HEK293 (cell line): ENCODE data around the gene CPXM2.

Experiments
- CTCF ChIP-seq: fragments of 450-650 bp; formaldehyde crosslinking; IDR thresholded peaks from 2 replicates; pipeline ENCODE4 v1.5.1; 2016; ENCODE audit warnings: missing biosample characterization, missing genetic modification characterization
- KLF10 ChIP-seq: fragments of 450-650 bp; IDR thresholded peaks from 2 replicates; pipeline ENCODE4 v1.5.1; 2018; ENCODE audit warnings: missing biosample characterization, mild to moderate bottlenecking, missing genetic modification characterization
- TRIM28 ChIP-seq: IDR thresholded peaks from 2 replicates; pipeline ENCODE4 v1.6.1; 2011; ENCODE audit warnings: low read length, control low read depth, borderline replicate concordance
- ZNF560 ChIP-seq: fragments of 450-650 bp; formaldehyde crosslinking; IDR thresholded peaks from 2 replicates; pipeline ENCODE4 v1.5.1; 2017; ENCODE audit warnings: missing biosample characterization, missing genetic modification characterization, borderline replicate concordance
- ZSCAN18 ChIP-seq: fragments of 450-650 bp; formaldehyde crosslinking; IDR thresholded peaks from 2 replicates; pipeline ENCODE4 v1.5.1; 2016; ENCODE audit warnings: missing biosample characterization, missing genetic modification characterization

- TF ChIP-seq ZSCAN18 (tag by site-specific recombination) (no peak), CTCF (tag by site-specific recombination) (no peak), TRIM28 (no peak), ZNF560 (tag by site-specific recombination) (no peak), KLF10 (tag by site-specific recombination) (no peak)
Observed at GRCh38 chr10:123858907-123859652, 32.5 kb downstream of the CPXM2 start.
